ENCODE results near the gene SNED1.

GRCh38 chr2:241003047-241003360, 4.6 kb downstream of the SNED1 start:
- TF ChIP-seq CTCF (IDR thresholded peaks at IDR 0.05) = no peak
- TF ChIP-seq EP300 (IDR thresholded peaks at IDR 0.05) = no peak

All from sigmoid colon (tissue), 4 donors.